Ectodermal cell (in vitro differentiated cells): Measurements from ENCODE around the gene SEZ6.

ENCODE experiments used
- H3K27ac ChIP-seq: 2 replicates; pipeline ENCODE4 v1.7.0; 2013; ENCODE audit warnings: mild to moderate bottlenecking, low read depth, low read length; ENCODE audit not compliant: insufficient read depth, poor library complexity, severe bottlenecking
- H3K27me3 ChIP-seq: 2 replicates; pipeline ENCODE4 v1.7.0; 2013; ENCODE audit warnings: mild to moderate bottlenecking, low read length; ENCODE audit not compliant: insufficient read depth, control insufficient read depth, poor library complexity, severe bottlenecking
- H3K36me3 ChIP-seq: one replicate; pipeline ENCODE4 v1.7.0; 2013; ENCODE audit warnings: low read length; ENCODE audit not compliant: control insufficient read depth, insufficient read depth
- H3K4me1 ChIP-seq: one replicate; pipeline ENCODE4 v1.7.0; 2013; ENCODE audit warnings: low read length; ENCODE audit not compliant: control insufficient read depth, insufficient read depth
- H3K4me3 ChIP-seq: 2 replicates; pipeline ENCODE4 v1.7.0; 2013; ENCODE audit warnings: low read depth, low read length, control low read depth; ENCODE audit not compliant: insufficient read depth
- H3K9me3 ChIP-seq: 2 replicates; pipeline ENCODE4 v1.7.0; 2013; ENCODE audit warnings: mild to moderate bottlenecking, low read length, moderate library complexity; ENCODE audit not compliant: control insufficient read depth
- WGBS, 2 experiments: methylation state at CpG; one replicate each; pipeline ENCODE4 v1.1.7; 2013; ENCODE audit warnings: missing lambda C conversion rate in 2 of 2; 5-methylcytosine and 5-hydroxymethylcytosine counted together

Gene SEZ6

DNA sequence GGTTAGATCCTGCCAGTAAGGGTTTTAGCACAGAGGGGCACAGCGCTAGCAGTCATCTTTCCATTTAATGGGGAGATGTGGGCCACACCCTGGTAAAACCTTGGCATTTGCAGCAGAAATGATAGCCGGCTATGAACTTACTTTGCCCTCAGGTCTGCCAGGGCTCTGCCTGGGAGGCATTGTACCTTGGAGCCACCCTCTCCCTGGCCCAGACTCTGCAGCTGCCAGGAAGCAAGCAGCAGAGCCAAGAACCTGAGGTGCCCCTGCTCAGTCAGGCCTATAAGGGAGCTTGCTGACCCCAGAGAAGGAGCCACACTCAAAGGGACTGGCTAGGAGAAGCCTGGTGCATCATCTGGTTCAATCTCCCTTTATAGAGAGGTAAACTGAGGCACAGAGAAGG, 30.8 kb downstream of the SEZ6 start:
- Histone ChIP-seq H3K4me1 (peaks cover 11% of the 10 kb centered on the region), H3K9me3 (no peaks in the 10 kb centered on the region), H3K4me3 (no peak overlapping the region), H3K27me3 (no peaks in the 10 kb centered on the region), H3K36me3 (no peaks in the 10 kb centered on the region), H3K27ac (no peak overlapping the region)
- WGBS, 2 experiments: 95 to 99% methylated on average over 2 of the region's 2 CpGs

DNA sequence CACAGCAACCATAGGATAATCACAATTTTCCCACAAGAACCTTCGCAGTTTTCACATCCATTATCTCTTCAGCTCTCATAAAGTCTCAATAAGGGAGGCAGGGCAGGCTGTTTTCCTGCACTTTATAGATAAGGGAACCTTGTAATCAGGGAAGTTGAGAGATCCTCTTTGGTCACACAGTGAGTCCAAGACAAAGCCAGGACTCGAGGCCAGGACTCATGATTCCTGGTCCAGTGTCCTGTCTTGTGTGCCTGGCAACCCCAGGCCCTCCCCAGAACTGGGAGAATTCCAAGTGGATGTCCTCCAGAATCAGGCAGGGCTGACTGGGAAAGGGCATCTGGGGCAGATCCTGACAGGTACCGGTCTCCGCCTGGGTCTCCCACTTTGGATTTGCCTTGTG, 31.4 kb downstream of the SEZ6 start:
- no peaks in the 10 kb centered on the region for H3K36me3 ChIP-seq
- 96 to 97% methylated on average over 4 of the region's 4 CpGs for WGBS, 2 experiments
- H3K4me3 ChIP-seq: no peak overlapping the region
- peaks cover 11% of the 10 kb centered on the region for H3K4me1 ChIP-seq
- no peaks in the 10 kb centered on the region for H3K9me3 ChIP-seq
- no peaks in the 10 kb centered on the region for H3K27me3 ChIP-seq
- no peak overlapping the region for H3K27ac ChIP-seq

DNA sequence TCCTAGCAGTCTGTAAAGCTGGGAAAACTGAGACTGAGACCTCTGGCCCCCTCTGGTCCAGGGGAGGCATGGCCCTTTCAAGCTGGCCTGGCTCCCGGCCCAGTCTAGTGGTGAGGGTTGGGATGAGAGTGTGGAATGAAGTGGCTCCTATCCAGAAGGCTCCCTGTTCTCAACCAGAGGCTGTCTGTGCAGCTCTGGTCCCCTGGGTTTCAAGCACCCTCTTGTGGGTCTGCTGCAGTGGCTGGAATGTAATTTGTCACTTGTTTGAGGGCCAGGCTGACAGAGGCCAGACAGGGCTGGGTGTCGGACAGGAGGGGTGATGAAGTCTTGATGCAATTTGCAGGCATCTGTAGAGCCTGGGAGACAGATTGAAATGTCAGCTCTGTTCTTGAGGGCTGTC, 32.4 kb downstream of the SEZ6 start:
- Histone ChIP-seq H3K4me3 (no peak overlapping the region), H3K27ac (no peak overlapping the region), H3K27me3 (no peaks in the 10 kb centered on the region), H3K4me1 (peaks cover 19% of the 10 kb centered on the region), H3K9me3 (no peaks in the 10 kb centered on the region), H3K36me3 (no peaks in the 10 kb centered on the region)
- 86 to 90% methylated on average over 2 of the region's 2 CpGs for WGBS, 2 experiments

DNA sequence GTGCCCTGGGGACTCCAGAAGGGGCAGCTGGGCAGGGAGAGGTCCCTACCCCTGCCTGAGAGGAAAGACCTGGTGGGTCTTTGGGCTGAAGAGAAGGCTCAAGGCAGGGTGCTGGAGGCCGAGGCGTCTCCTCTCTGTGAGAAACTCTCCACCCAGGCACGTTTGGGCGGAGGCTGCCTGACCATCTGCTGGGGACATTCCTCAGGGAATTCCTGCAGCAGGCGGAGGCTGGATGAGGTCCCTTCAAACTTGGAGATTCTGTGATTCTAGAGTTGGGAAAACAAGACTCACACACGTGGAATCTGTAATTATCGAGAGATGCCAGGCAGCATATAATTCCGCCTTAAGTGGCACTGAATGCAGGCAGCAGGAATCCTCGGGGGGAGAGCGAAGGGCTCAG, 33.4 kb downstream of the SEZ6 start:
- Histone ChIP-seq H3K4me1 (peaks cover 27% of the 10 kb centered on the region), H3K27me3 (no peaks in the 10 kb centered on the region), H3K36me3 (no peaks in the 10 kb centered on the region), H3K9me3 (no peaks in the 10 kb centered on the region), H3K27ac (no peak overlapping the region), H3K4me3 (no peak overlapping the region)
- 79 to 84% methylated on average over 10 of the region's 10 CpGs for WGBS, 2 experiments

DNA sequence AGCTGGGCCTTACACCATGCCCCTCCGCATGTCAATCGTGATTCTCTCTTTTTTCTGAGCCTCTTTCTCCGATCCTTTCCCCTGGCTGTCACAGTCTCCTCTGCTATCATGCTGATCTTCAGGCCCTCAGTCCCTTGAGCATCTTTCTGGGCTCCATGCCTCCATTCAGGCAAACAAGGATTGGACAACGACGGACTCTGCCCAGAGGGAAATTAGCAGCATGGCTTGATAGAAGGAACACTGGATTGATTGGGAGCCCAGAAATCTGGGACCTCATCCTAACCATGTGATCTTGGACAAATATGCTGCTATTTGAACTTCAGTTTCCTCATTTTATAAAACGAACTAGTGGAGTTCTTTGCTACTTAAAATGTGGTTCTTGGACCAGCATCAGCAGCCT, 35.0 kb downstream of the SEZ6 start:
- H3K9me3 ChIP-seq: no peaks in the 10 kb centered on the region
- H3K36me3 ChIP-seq: no peaks in the 10 kb centered on the region
- H3K4me3 ChIP-seq: no peak overlapping the region
- H3K27me3 ChIP-seq: no peaks in the 10 kb centered on the region
- 74 to 78% methylated on average over 6 of the region's 6 CpGs for WGBS, 2 experiments
- H3K27ac ChIP-seq: no peak overlapping the region
- peaks cover 27% of the 10 kb centered on the region for H3K4me1 ChIP-seq

DNA sequence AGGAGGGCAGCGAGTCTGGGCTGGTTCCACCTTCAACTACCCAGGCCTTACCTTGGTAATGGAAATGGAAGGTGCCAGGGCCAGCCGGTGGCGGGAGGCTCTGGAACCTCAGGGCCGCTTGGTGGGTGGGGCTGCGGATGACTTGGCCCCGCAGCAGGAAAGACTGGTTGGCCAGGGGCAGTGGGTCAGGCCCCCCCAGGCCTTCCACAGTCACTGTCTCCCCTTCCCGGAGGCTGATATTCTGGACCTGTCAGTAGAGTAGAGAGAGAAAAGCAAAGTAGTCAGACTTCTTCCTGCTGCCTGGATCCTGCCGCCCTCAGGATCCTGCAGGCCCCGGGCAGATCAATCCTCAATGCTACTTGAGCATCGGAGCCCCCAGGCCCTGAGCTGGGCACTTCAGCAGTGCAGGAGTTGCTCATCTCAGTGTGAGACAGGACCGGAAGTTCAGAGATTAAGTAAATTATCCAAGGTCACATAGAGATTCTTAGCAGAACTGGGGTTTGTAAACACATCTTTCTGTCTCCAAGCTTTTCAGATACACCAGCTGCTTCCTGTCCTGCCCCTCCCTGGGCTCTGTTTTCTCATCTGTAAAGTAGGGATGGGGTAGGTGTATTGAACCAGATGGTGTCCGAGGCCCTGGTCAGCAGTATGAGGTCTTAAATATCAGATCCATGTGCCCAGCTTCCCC, 36.0 kb downstream of the SEZ6 start:
- H3K27me3 ChIP-seq: no peaks in the 10 kb centered on the region
- 90 to 93% methylated on average over 12 of the region's 12 CpGs for WGBS, 2 experiments

DNA sequence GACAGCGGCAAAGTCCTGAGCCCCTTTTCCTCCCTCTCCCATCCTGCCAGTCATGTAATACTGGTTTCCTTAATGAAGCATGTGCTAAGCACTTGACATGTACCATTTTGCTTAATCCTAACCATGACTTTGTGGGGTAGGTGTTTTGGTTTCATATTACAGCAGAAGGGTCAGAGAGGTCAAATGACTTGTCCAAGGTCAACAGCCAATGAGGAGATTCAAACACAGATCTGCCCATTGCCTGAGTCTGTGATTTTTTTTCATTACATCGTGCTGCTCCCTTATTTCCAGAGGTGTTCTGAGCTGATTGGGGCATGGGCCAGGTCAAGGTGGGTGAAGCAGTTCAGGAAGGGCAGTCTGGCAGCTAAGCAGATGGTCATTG, 36.9 kb downstream of the SEZ6 start:
- H3K9me3 ChIP-seq: no peaks in the 10 kb centered on the region
- no peaks in the 10 kb centered on the region for H3K36me3 ChIP-seq
- H3K27ac ChIP-seq: no peak overlapping the region
- peaks cover 27% of the 10 kb centered on the region for H3K4me1 ChIP-seq
- no peaks in the 10 kb centered on the region for H3K27me3 ChIP-seq
- H3K4me3 ChIP-seq: no peak overlapping the region
- 40 to 48% methylated on average over 2 of the region's 2 CpGs for WGBS, 2 experiments

More for the DNA sequence above, 36.0 kb downstream of the SEZ6 start:
- Histone ChIP-seq H3K4me3 (no peak overlapping the region), H3K9me3 (no peaks in the 10 kb centered on the region), H3K27ac (no peak overlapping the region), H3K36me3 (no peaks in the 10 kb centered on the region), H3K4me1 (peaks cover 27% of the 10 kb centered on the region)

DNA sequence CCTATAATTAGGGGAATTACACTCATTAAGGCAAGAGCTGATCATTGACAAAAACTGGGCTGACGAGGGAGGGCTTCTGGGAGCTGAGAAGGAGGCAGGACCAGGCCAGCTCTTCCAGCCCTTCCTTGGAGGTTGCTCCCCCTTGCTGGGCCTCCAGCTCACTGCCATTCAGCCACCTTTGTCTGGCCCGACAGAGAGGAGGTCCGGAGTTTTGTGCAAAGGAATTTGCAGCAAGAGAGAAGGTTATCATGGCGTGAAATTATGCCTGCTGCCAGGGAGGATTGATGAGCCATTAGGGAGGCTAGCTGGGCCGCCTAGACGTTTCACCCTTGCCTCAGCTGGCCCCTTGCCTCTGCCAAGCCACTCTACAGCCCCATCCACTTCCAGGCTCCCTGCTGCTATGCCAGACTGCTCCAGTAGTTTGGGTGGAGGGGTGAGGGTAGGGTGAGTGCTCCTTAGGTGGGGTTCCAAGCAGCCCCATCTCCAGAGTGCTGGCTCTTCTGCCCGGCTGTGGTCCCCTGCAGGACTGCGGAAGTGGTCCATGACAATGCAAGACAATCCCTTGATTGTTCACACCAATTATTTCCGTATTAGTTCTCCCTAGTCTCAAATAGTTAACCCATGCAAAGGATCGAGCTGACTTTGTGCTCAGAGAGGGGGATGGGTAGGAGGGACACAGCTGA, 37.5 kb downstream of the SEZ6 start:
- H3K4me3 ChIP-seq: no peak overlapping the region
- H3K36me3 ChIP-seq: no peaks in the 10 kb centered on the region
- no peaks in the 10 kb centered on the region for H3K27me3 ChIP-seq
- WGBS, 2 experiments: 16 to 20% methylated on average over 10 of the region's 10 CpGs
- no peaks in the 10 kb centered on the region for H3K9me3 ChIP-seq
- peaks cover 27% of the 10 kb centered on the region for H3K4me1 ChIP-seq
- H3K27ac ChIP-seq: peak overlapping the region; percentile 47

DNA sequence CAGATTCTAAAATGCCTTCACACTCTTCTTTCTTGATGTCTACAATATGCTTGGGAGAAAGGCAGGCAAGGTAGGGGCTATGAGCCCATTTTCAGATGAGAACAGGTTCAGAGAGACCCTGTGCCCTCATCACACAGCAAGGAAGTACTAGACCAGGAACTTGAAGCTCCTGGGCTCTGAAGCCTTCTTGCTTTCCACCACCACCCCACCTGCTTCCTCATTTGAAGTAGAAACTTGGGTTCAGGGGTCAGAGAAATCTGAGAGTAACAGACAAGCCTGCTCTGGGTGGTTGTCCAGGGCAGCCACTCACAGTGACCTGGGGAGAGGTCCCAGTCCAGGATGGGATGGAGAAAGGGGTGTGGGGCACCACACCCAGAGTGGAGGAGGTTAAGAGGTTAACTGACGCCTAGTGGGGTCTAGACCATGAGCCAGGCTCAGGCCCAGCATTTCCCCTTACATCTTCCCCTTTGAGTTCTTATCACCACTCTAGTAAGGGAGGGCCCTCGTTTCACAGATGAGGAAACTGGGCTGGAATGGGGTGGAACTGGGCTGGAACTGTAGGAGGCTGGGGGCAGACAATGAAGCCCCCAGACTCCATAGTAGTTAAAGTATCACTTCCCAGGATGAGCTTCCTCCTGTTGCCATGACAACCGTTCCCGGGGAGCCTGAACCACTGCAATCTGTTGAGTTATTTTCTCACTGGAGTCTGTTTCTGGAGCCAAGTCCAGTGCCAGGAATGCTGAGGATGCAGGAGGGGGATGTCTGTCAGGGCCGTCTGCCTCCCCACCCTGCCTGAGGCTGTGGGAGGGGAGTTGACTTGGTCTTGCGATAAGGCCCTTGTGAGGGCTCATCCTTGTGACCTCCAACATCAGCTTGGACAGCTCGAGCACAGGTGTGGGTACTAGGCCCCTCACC, 38.4 kb downstream of the SEZ6 start:
- Histone ChIP-seq H3K36me3 (no peaks in the 10 kb centered on the region), H3K4me3 (no peak overlapping the region), H3K9me3 (no peaks in the 10 kb centered on the region), H3K27ac (no peak overlapping the region), H3K4me1 (peaks cover 27% of the 10 kb centered on the region), H3K27me3 (no peaks in the 10 kb centered on the region)
- 81 to 82% methylated on average over 7 of the region's 7 CpGs for WGBS, 2 experiments

DNA sequence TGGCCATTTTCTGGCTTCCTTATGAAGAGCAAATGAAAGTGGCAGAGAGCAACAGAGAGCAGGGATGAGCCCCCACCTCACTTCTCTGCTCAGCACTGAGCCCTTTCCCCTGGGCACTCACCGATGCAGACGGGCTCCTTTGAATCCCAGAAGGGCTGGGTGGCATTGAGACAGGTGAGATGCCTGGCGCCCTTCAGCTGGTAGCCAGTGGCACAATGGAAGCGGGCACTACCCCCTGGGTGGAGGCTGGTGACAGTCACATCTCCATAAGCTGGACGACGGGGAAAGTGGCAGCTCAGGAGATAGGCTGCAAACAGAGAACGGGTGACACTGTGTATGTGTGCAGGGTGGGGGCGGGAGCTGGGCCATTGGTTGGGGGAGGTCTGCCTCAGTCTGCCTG, 42.0 kb downstream of the SEZ6 start:
- Histone ChIP-seq H3K27ac (no peak overlapping the region), H3K9me3 (no peaks in the 10 kb centered on the region), H3K4me1 (peaks cover 11% of the 10 kb centered on the region), H3K27me3 (no peaks in the 10 kb centered on the region), H3K4me3 (no peak overlapping the region), H3K36me3 (no peaks in the 10 kb centered on the region)
- 90 to 93% methylated on average over 8 of the region's 8 CpGs for WGBS, 2 experiments
